ENCODE results near the gene RAN. TPM values are rescaled to one million over a fixed set of nuclear protein-coding genes. Genes with fewer than 3 reads are reported as not detected.

The RAN gene
- total and polyA plus RNA-seq, 8 donors = 431 to 665 (median 563) TPM

DNA sequence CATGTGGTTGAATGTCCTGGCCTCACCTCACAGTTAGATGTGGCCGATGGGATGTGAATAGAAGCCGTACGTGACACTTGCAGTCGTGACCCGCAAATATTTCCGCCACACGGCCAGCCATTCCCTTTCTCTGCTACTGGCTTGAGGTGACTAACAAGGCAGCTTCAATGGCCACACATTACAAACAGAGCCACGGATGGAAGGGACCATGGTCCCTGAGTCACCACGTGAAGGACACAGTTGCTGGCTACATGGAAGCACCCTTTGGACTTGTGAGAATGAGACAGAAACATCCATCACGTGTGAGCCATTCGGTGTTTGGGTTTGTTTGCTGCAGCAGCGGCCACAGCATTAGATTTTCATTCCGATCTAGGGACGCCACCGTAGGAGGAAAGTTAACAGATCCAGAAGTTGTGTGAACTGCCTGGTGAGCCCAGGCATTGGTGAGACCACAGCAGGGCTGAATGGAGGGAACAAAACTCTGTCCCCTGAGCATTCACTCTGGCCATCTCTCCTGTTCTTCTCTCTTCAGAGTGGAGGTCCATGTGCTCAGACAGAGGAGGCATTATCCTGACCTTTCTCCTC lies 48.3 kb downstream of the RAN start:
- intact Hi-C loops (cut with DNase I) = no loop called here
- Histone ChIP-seq H3K4me3 (no peak overlapping the region), H3K27ac (peak overlapping the region; percentile 60 to 71), H3K4me1 (peaks cover 0 to 12% of the 10 kb centered on the region in 2 donors), H3K27me3 (peaks cover 0 to 21% of the 10 kb centered on the region in 2 donors), H3K9me3 (peaks cover 0 to 5% of the 10 kb centered on the region in 2 donors), H3K36me3 (no peaks in the 10 kb centered on the region)
- TF ChIP-seq, protein P1, sequence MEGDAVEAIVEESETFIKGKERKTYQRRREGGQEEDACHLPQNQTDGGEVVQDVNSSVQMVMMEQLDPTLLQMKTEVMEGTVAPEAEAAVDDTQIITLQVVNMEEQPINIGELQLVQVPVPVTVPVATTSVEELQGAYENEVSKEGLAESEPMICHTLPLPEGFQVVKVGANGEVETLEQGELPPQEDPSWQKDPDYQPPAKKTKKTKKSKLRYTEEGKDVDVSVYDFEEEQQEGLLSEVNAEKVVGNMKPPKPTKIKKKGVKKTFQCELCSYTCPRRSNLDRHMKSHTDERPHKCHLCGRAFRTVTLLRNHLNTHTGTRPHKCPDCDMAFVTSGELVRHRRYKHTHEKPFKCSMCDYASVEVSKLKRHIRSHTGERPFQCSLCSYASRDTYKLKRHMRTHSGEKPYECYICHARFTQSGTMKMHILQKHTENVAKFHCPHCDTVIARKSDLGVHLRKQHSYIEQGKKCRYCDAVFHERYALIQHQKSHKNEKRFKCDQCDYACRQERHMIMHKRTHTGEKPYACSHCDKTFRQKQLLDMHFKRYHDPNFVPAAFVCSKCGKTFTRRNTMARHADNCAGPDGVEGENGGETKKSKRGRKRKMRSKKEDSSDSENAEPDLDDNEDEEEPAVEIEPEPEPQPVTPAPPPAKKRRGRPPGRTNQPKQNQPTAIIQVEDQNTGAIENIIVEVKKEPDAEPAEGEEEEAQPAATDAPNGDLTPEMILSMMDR (IDR thresholded peaks at IDR 0.05) = no peak
- ATAC-seq (no peak), DNase-seq (no peak)

DNA sequence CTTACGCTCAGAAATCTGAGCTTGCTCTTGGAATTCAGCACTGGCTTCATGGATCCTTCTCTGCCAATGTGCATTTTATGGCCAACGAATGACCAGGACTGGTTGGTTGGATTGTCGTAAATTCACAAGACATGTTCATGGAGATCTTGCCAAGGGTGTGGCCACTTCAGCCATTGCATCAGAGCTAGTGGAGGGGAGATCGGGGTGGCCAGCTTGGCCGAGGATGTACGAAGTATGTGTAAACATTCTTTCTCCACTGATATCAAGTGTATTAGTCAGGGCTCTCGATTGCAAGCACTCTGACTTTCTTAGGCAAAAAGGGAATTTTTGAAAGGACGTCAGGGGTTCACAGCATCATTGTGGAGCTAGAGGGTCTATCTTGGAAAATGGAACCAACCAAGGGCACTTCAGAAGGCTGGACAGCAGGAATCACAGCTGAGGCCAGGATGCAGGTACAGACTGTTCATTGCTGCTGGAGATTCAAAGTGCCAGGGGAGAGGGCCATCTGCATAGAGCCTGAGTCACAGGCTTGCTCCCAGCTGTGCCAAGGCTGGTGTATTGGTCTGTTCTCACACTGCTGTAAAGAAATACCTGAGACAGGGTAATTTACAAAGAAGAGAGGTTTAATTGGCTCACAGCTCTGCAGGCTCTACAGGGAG lies 49.0 kb downstream of the RAN start:
- Histone ChIP-seq H3K27ac (peak overlapping the region; percentile 60 to 71), H3K36me3 (no peaks in the 10 kb centered on the region), H3K27me3 (peaks cover 0 to 15% of the 10 kb centered on the region in 2 donors), H3K4me1 (peaks cover 0 to 16% of the 10 kb centered on the region in 2 donors), H3K4me3 (no peak overlapping the region), H3K9me3 (peaks cover 0 to 5% of the 10 kb centered on the region in 2 donors)
- TF ChIP-seq, protein P1 (IDR thresholded peaks at IDR 0.05) = no peak
- DNase-seq (peak in 2 of 4 donors; percentile 21 to 86), ATAC-seq (peak; percentile 72)
- intact Hi-C loops (cut with DNase I) = no loop called here

DNA sequence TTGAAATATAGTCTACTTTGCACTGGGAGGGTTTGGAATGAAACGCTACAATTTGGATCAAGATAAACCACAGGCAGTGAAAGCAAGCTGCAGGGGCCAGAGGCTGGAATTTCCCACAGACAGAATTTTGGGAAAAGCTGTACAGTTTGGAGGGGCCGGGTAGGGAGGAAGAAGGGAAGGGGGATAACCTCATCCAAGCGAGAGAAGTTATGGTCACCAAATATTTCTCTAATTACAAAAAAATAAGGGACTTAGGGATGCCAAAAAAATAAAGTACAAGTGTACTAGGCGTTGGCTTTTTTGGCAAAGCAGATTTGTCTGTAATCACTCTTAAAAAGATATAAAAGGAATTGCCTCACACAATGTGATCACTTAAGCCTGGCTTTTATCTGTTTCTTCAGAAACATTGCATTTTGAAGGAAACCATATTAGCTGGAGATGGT lies 50.7 kb downstream of the RAN start:
- DNase-seq = peak in 1 of 4 donors; percentile 33
- H3K27ac ChIP-seq = no peak overlapping the region

DNA sequence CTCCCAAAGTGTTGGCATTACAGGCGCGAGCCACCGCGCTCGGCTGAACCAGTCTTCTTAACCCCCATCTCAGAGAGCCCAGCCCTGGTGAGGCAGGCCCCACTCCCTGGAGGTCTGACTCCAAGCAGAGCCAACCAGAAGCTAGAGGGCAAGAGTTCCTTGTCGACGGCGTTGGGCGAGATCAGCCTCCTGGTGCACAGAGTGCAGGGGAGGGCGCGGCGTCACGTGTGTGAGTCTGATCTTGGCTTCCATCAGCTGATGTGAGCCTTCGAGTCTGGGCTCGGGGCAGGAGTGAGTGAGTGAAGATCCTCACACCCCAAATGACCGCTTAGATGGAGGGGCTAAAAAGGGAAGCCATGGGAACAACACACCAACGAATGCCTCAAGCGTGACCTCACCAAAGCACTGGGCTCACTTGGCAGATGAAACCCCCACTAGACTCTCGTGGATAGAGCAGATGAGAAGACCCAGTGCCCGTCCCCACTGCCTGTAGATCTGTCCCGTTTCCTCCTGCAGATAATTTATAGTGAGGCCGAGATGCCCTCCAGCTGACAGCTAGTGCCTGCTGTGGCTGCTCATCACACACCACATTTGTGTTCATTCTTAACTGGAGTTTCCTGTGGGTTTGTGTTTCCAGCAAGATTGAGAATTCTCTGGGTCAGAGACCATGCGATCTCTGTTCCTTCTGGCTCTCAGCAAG lies 53.2 kb downstream of the RAN start:
- no peak for ATAC-seq
- H3K27ac ChIP-seq = peak overlapping the region; percentile 2 to 48
- peaks cover 2 to 9% of the 10 kb centered on the region in 2 donors for H3K4me1 ChIP-seq
- no peaks in the 10 kb centered on the region for H3K27me3 ChIP-seq
- peak in 2 of 4 donors; percentile 47 to 59 for DNase-seq
- intact Hi-C loops (cut with DNase I) = no loop called here
- H3K4me3 ChIP-seq = no peak overlapping the region
- H3K9me3 ChIP-seq = no peaks in the 10 kb centered on the region
- TF ChIP-seq, protein P1 (IDR thresholded peaks at IDR 0.05) = no peak
- no peaks in the 10 kb centered on the region for H3K36me3 ChIP-seq

More for the DNA sequence above, 50.7 kb downstream of the RAN start:
- TF ChIP-seq, protein P1 (IDR thresholded peaks at IDR 0.05) = no peak
- H3K4me3 ChIP-seq = no peak overlapping the region
- H3K4me1 ChIP-seq = peaks cover 0 to 9% of the 10 kb centered on the region in 2 donors
- no peaks in the 10 kb centered on the region for H3K36me3 ChIP-seq
- ATAC-seq = no peak
- intact Hi-C loops (cut with DNase I) = no loop called here
- H3K27me3 ChIP-seq = no peaks in the 10 kb centered on the region
- peaks cover 0 to 5% of the 10 kb centered on the region in 2 donors for H3K9me3 ChIP-seq

DNA sequence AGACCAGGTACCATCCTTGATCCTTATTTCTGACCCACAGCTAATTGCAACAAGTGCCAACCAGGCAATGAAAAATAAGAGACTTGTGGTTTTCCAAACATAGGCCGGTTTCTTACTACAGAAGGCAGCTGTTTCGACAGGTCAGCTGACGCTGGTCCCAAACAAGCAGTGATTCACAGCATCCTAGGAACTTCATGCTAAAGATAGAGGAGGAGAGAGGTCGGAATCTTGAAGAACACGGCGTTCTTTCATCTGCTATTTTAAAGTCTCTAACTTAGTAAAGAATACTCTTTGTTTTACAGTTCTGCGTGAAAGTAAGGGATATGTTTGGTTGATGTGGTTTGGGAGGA lies 53.8 kb downstream of the RAN start:
- DNase-seq (no peak), ATAC-seq (no peak)
- H3K27me3 ChIP-seq = no peaks in the 10 kb centered on the region
- no peaks in the 10 kb centered on the region for H3K36me3 ChIP-seq
- H3K4me1 ChIP-seq = peaks cover 2 to 4% of the 10 kb centered on the region in 2 donors
- H3K27ac ChIP-seq = peak overlapping the region in 1 of 2 donors; percentile 48
- TF ChIP-seq, protein P1 (IDR thresholded peaks at IDR 0.05) = no peak
- intact Hi-C loops (cut with DNase I) = no loop called here
- H3K4me3 ChIP-seq = no peak overlapping the region
- no peaks in the 10 kb centered on the region for H3K9me3 ChIP-seq
